GM12892 (cell line): ENCODE results near the gene TLR3.

ENCODE experiments used
- POLR2A ChIP-seq: IDR thresholded peaks from 2 replicates; pipeline ENCODE4 v1.6.1; 2011; ENCODE audit warnings: low read depth, low read length, control low read depth
- POLR2AphosphoS5 ChIP-seq: IDR thresholded peaks from 2 replicates; pipeline ENCODE4 v1.6.1; 2011; ENCODE audit warnings: low read depth, low read length, control low read depth

GRCh38 chr4:186024637-186025407, 44.1 kb upstream of the TLR3 start:
- no peak for TF ChIP-seq POLR2AphosphoS5
- TF ChIP-seq POLR2A, result no peak
